Left ventricle myocardium superior (tissue), 1 donor: ENCODE measurements around the gene SYNM. TPM values are rescaled to one million over a fixed set of nuclear protein-coding genes. Genes with fewer than 3 reads are reported as not detected.

Experiments used
- ATAC-seq: fragments of 200-7000 bp; cut with Tn5 transposase; one replicate; pipeline ENCODE4 v1.9.1; 2020; ENCODE audit warnings: mild to moderate bottlenecking, moderate library complexity
- DNase-seq: peaks from one replicate; pipeline ENCODE4 v3.0.0-alpha.2; 2020
- intact Hi-C: fragments of 100-400 bp; cut with micrococcal nuclease; formaldehyde crosslinking; loops from one replicate; pipeline ENCODE4 v1.11.0; 2022
- total RNA-seq: library from RNA; stranded (reverse); fragmentation: NEBNext Ultra II Directional; extraction: Animal tissue kit (Norgen Biotek cat#: 25700); gene quantifications from one replicate; pipeline ENCODE4 v1.2.1, GENCODE V29; 2021
- donor health status: DM: no; HTN: yes; CAD: no; lungs with severe emphysema.

SYNM gene
- total RNA-seq, 1 donor from 2014 or later = 329 TPM

- intact Hi-C loops = no loop called here
- ATAC-seq = no peak
- DNase-seq = no peak
These were observed 51.1 kb downstream of the SYNM start for GRCh38 chr15:99155961-99156443.

- ATAC-seq (no peak), DNase-seq (no peak)
- intact Hi-C loops = no loop called here
These were observed 52.6 kb downstream of the SYNM start for GRCh38 chr15:99157456-99157855.

GRCh38 chr15:99158626-99159412 lies 53.9 kb downstream of the SYNM start:
- no peak for DNase-seq
- ATAC-seq = no peak
- intact Hi-C loops = no loop called here

GRCh38 chr15:99163271-99164062 lies 58.6 kb downstream of the SYNM start:
- intact Hi-C loops = no loop called here
- ATAC-seq (no peak), DNase-seq (no peak)

GRCh38 chr15:99164119-99164518 lies 59.2 kb downstream of the SYNM start:
- intact Hi-C loops = no loop called here
- DNase-seq (no peak), ATAC-seq (no peak)

GRCh38 chr15:99165020-99165790 lies 60.3 kb downstream of the SYNM start:
- intact Hi-C loops = no loop called here
- ATAC-seq = no peak
- DNase-seq = no peak

- ATAC-seq (no peak), DNase-seq (no peak)
- intact Hi-C loops = no loop called here
These were observed 61.2 kb downstream of the SYNM start for GRCh38 chr15:99165956-99166689.

- ATAC-seq (no peak), DNase-seq (no peak)
- intact Hi-C loops = no loop called here
These were observed 62.3 kb downstream of the SYNM start for GRCh38 chr15:99167201-99167600.

- DNase-seq = no peak
- ATAC-seq = no peak
- intact Hi-C loops = no loop called here
These were observed 62.8 kb downstream of the SYNM start for GRCh38 chr15:99167640-99168039.

GRCh38 chr15:99168601-99169580 lies 64.0 kb downstream of the SYNM start:
- intact Hi-C loops = no loop called here

GRCh38 chr15:99169769-99170311 lies 65.0 kb downstream of the SYNM start:
- ATAC-seq = peak; percentile 66
- peak; percentile 57 for DNase-seq
- intact Hi-C loops = no loop called here

More at GRCh38 chr15:99168601-99169580, 64.0 kb downstream of the SYNM start:
- no peak for ATAC-seq
- DNase-seq = no peak

- DNase-seq (no peak), ATAC-seq (peak; percentile 45)
- intact Hi-C loops = no loop called here
These were observed 65.7 kb downstream of the SYNM start for GRCh38 chr15:99170476-99171065.

- ATAC-seq = no peak
- no peak for DNase-seq
- intact Hi-C loops = no loop called here
These were observed 67.3 kb downstream of the SYNM start for GRCh38 chr15:99172171-99172570.

GRCh38 chr15:99172989-99173388 lies 68.1 kb downstream of the SYNM start:
- no peak for DNase-seq
- no peak for ATAC-seq
- intact Hi-C loops = no loop called here

- DNase-seq (peak; percentile 72), ATAC-seq (peak; percentile 87)
- intact Hi-C loops = no loop called here
These were observed 69.9 kb downstream of the SYNM start for GRCh38 chr15:99174567-99175395.

GRCh38 chr15:99176757-99177156 lies 71.9 kb downstream of the SYNM start:
- intact Hi-C loops = no loop called here
- no peak for ATAC-seq
- DNase-seq = no peak
